ENCODE data around the gene SLC11A1. TPM values are rescaled to one million over a fixed set of nuclear protein-coding genes. Genes with fewer than 3 reads are reported as not detected.

Gene SLC11A1
- total and polyA plus RNA-seq, 2 donors (not counting 1 experiment from before 2014, with no cell fraction given) = 6.5 to 65.3 TPM

- TF ChIP-seq CTCF (IDR thresholded peaks at IDR 0.05) (no peak), EZH2 (IDR thresholded peaks at IDR 0.05; ENCODE audit: borderline replicate concordance, insufficient read depth, low read depth, low read length, poor library complexity, severe bottlenecking) (no peak)
- H3K4me1 ChIP-seq (ENCODE audit: control insufficient read depth in 2 of 2, insufficient read depth in 2 of 2, low read length in 2 of 2) = no peaks in the 10 kb centered on the region
- no peak overlapping the region for H3K4me2 ChIP-seq (replicated peaks; ENCODE audit: low read depth, low read length, poor library complexity, severe bottlenecking)
- no peaks in the 10 kb centered on the region for H3K79me2 ChIP-seq (ENCODE audit: control insufficient read depth, insufficient read depth, low read length)
- H3K27me3 ChIP-seq (replicated peaks in 1 of 4; ENCODE audit: control extremely low read depth in 1 of 4, control insufficient read depth in 3 of 4, insufficient read depth in 4 of 4, low read length in 3 of 4) = no peaks in the 10 kb centered on the region
- ATAC-seq (ENCODE audit: low read depth) (no peak), DNase-seq (no peak)
- no peak overlapping the region for H3K27ac ChIP-seq (ENCODE audit: low read length in 2 of 2)
- no peak overlapping the region for H3K9ac ChIP-seq (ENCODE audit: low read length)
- ChIA-PET POLR2A (no interaction called here), CTCF (no interaction called here)
- no peaks in the 10 kb centered on the region for H3K27me3 Mint-ChIP-seq
- H3K27ac Mint-ChIP-seq = no peak overlapping the region
- H3K36me3 ChIP-seq (replicated peaks in 1 of 2; ENCODE audit: control extremely low read depth in 1 of 2, control insufficient read depth in 1 of 2, extremely low read depth in 1 of 2, insufficient read depth in 2 of 2, low read length in 1 of 2) = no peaks in the 10 kb centered on the region
- H3K4me3 Mint-ChIP-seq = no peak overlapping the region
- H2AFZ ChIP-seq (ENCODE audit: insufficient read depth, low read depth, low read length, poor library complexity, severe bottlenecking) = no peak overlapping the region
- H3K9me3 ChIP-seq (ENCODE audit: control extremely low read depth in 1 of 3, control insufficient read depth in 2 of 3, insufficient read depth in 1 of 3, low read length in 2 of 3) = no peaks in the 10 kb centered on the region
- WGBS (ENCODE audit: insufficient coverage) = 85% methylated on average over 6 of the region's 9 CpGs
- no peaks in the 10 kb centered on the region for H3K9me3 Mint-ChIP-seq (ENCODE audit: insufficient read depth)
- H3K4me1 Mint-ChIP-seq = no peaks in the 10 kb centered on the region
- no peak overlapping the region for H3K4me3 ChIP-seq (ENCODE audit: control extremely low read depth in 1 of 5, extremely low read depth in 1 of 5, insufficient read depth in 1 of 5, low read depth in 2 of 5, low read length in 4 of 5)
- intact Hi-C loops (cut with micrococcal nuclease) = no loop called here
- no peaks in the 10 kb centered on the region for H4K20me1 ChIP-seq (ENCODE audit: control insufficient read depth, insufficient read depth, low read length, poor library complexity, severe bottlenecking)
Observed at GRCh38 chr2:218422403-218423086, 40.5 kb downstream of the SLC11A1 start.

GRCh38 chr2:218423584-218423983, 41.5 kb downstream of the SLC11A1 start:
- no peaks in the 10 kb centered on the region for H3K9me3 Mint-ChIP-seq (ENCODE audit: insufficient read depth)
- Histone ChIP-seq H3K27ac (ENCODE audit: low read length in 2 of 2) (no peak overlapping the region), H3K4me2 (replicated peaks; ENCODE audit: low read depth, low read length, poor library complexity, severe bottlenecking) (no peak overlapping the region), H3K36me3 (replicated peaks in 1 of 2; ENCODE audit: control extremely low read depth in 1 of 2, control insufficient read depth in 1 of 2, extremely low read depth in 1 of 2, insufficient read depth in 2 of 2, low read length in 1 of 2) (no peaks in the 10 kb centered on the region), H3K4me1 (ENCODE audit: control insufficient read depth in 2 of 2, insufficient read depth in 2 of 2, low read length in 2 of 2) (no peaks in the 10 kb centered on the region), H3K9ac (ENCODE audit: low read length) (no peak overlapping the region), H4K20me1 (ENCODE audit: control insufficient read depth, insufficient read depth, low read length, poor library complexity, severe bottlenecking) (no peaks in the 10 kb centered on the region), H3K79me2 (ENCODE audit: control insufficient read depth, insufficient read depth, low read length) (no peaks in the 10 kb centered on the region), H3K27me3 (replicated peaks in 1 of 4; ENCODE audit: control extremely low read depth in 1 of 4, control insufficient read depth in 3 of 4, insufficient read depth in 4 of 4, low read length in 3 of 4) (no peaks in the 10 kb centered on the region), H3K4me3 (ENCODE audit: control extremely low read depth in 1 of 5, extremely low read depth in 1 of 5, insufficient read depth in 1 of 5, low read depth in 2 of 5, low read length in 4 of 5) (no peak overlapping the region), H2AFZ (ENCODE audit: insufficient read depth, low read depth, low read length, poor library complexity, severe bottlenecking) (no peak overlapping the region), H3K9me3 (ENCODE audit: control extremely low read depth in 1 of 3, control insufficient read depth in 2 of 3, insufficient read depth in 1 of 3, low read length in 2 of 3) (no peaks in the 10 kb centered on the region)
- H3K27me3 Mint-ChIP-seq = no peaks in the 10 kb centered on the region
- intact Hi-C loops (cut with micrococcal nuclease) = no loop called here
- ChIA-PET POLR2A (no interaction called here), CTCF (no interaction called here)
- H3K4me3 Mint-ChIP-seq = no peak overlapping the region
- ATAC-seq (ENCODE audit: low read depth) (no peak), DNase-seq (no peak)
- WGBS (ENCODE audit: insufficient coverage) = 89% methylated on average over 5 of the region's 9 CpGs
- TF ChIP-seq CTCF (IDR thresholded peaks at IDR 0.05) = no peak
- TF ChIP-seq EZH2 (IDR thresholded peaks at IDR 0.05; ENCODE audit: borderline replicate concordance, insufficient read depth, low read depth, low read length, poor library complexity, severe bottlenecking) = no peak
- no peaks in the 10 kb centered on the region for H3K4me1 Mint-ChIP-seq
- no peak overlapping the region for H3K27ac Mint-ChIP-seq

Data from B cell (primary cell).